Right lobe of liver (tissue), 6 donors: ENCODE results near the gene ATP1A1. TPM values are rescaled to one million over a fixed set of nuclear protein-coding genes. Genes with fewer than 3 reads are reported as not detected.

Experiments
- ATAC-seq, 4 donors: fragments of 200-7000 bp; cut with Tn5 transposase; one replicate each; pipeline ENCODE4 v1.9.1; 2020; ENCODE audit warnings: mild to moderate bottlenecking in 4 of 4, moderate library complexity in 4 of 4
- DNase-seq, 3 donors: peaks; one replicate each; pipeline ENCODE4 v3.0.0-alpha.2; 2020
- H3K27ac ChIP-seq, 3 donors: fragments of 200-600 bp; one replicate each; pipeline ENCODE4 v1.8.0; 2022
- H3K27me3 ChIP-seq, 2 donors: fragments of 200-600 bp; one replicate each; pipeline ENCODE4 v1.8.0; 2022
- H3K36me3 ChIP-seq, 4 donors: fragments of 200-600 bp; sonication (generic) in 1 of 4; one replicate each; pipeline versions ENCODE4 v1.5.1 to v1.8.0; 2017 to 2022; ENCODE audit warnings: control low read depth in 1 of 4
- H3K4me1 ChIP-seq, 4 donors: fragments of 200-600 bp; sonication (generic) in 1 of 4; one replicate each; pipeline versions ENCODE4 v1.5.1 to v1.8.0; 2017 to 2022; ENCODE audit warnings: control low read depth in 1 of 4
- H3K4me3 ChIP-seq, 3 donors: fragments of 200-600 bp; one replicate each; pipeline ENCODE4 v1.8.0; 2022
- H3K9me3 ChIP-seq, 4 donors: fragments of 200-600 bp; sonication (generic) in 1 of 4; one replicate each; pipeline versions ENCODE4 v1.5.1 to v1.8.0; 2017 to 2022; ENCODE audit warnings: control low read depth in 1 of 4
- CTCF ChIP-seq, 4 donors: fragments of 200-600 bp in 3 of 4; fragments of 450-650 bp in 1 of 4; IDR thresholded peaks; one replicate each; pipeline versions ENCODE4 v1.5.1 to v1.8.0; 2016 to 2022; ENCODE audit warnings: antibody characterized with exemption in 4 of 4, mild to moderate bottlenecking in 2 of 4
- POLR2A ChIP-seq: fragments of 450-650 bp; IDR thresholded peaks from one replicate; pipeline ENCODE4 v1.6.1; 2017; ENCODE audit warnings: antibody characterized with exemption, mild to moderate bottlenecking
- WGBS: methylation state at CpG from one replicate; pipeline ENCODE4 v1.1.6; 2018; ENCODE audit warnings: low coverage, low lambda C conversion rate; ENCODE audit not compliant: insufficient coverage; ENCODE audit errors: missing lambda C conversion rate; 5-methylcytosine and 5-hydroxymethylcytosine counted together
- intact Hi-C, 2 donors: fragments of 100-400 bp; cut with DNase I; formaldehyde crosslinking; loops; one replicate each; pipeline versions ENCODE4 v1.11.2 to v1.14.1; 2022
- total RNA-seq, 6 experiments: library from RNA; depleted of rRNA in 2 of 6; stranded (reverse); fragments of >200 nt in 2 of 6; fragmentation: NEBNext Ultra II Directional in 3 of 6; extraction: Animal tissue kit (Norgen Biotek cat#: 25700) in 3 of 6; gene quantifications; one replicate each; pipeline versions ENCODE4 v1.1.0 to v1.2.4, GENCODE V29; 2016 to 2023
- donor health status: DM: no; HTN: yes; CAD: no.
- donor health status: DM: no; HTN: no; CAD: no.
- donor health status: DM: no; HTN: no; CAD: no.
- donor health status: DM: no; HTN: yes; CAD: no.
- donor health status: DM: no; HTN: yes; CAD: no.

ATP1A1 gene
- total RNA-seq, 6 experiments from 2014 or later: 83.6 to 153 (median 121) TPM

- peaks cover 0 to 71% (median 34%) of the 10 kb centered on the region in 4 donors for H3K4me1 ChIP-seq
- H3K27me3 ChIP-seq: no peaks in the 10 kb centered on the region
- TF ChIP-seq POLR2A: no peak
- no peak for TF ChIP-seq CTCF (IDR thresholded peaks at IDR 0.05)
- H3K4me3 ChIP-seq: no peak overlapping the region
- DNase-seq (peak in 1 of 3 donors; percentile 62), ATAC-seq (peak in 3 of 4 donors; percentile 41 to 48 (median 45))
- no peaks in the 10 kb centered on the region for H3K36me3 ChIP-seq
- 40% methylated on average over 1 of the region's 2 CpGs for WGBS
- H3K9me3 ChIP-seq: no peaks in the 10 kb centered on the region
- H3K27ac ChIP-seq: peak overlapping the region; percentile 32 to 69 (median 62)
- intact Hi-C loops: no loop called here
Measured at GRCh38 chr1:116379057-116379630, 6.1 kb downstream of the ATP1A1 start.

DNA sequence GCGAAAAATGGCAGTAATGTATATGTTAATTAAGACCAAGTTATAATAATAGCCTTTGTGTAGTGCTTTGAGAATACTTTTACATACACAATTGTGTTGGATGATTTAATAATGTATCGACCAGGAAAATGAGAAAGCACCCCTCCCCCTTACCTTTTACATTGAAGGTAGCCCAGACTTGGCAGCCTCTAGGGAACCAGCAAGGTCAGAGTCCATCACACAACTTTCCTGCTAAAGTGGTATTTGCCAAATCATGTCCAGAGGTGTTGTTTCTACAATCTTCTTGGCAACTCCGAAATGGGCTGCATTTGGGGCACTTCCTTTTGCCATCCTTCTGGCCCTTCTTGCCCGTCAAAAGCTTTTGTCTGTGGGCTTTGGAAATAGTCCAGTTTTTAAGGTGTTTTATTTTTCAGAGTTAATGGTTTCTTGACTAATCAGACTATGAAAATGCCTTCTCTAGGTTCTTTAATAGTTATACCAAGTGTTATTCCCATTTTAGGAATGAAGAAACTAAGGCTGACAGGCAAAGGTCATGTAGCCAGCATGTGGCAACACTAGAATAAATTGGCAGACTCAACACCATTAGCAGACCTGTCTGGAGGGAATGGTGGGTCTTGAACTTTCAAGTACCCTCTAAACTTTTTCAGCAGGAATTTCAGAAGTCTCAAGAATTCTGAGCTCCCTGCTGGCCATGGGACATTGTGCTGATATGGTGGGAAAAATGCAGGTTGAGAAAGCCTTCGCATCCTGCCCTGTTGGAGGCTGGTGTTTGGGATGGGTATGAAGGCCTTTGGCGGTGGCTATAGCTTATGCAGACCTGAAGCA, 6.8 kb downstream of the ATP1A1 start:
- peaks cover 0 to 5% (median 0%) of the 10 kb centered on the region in 4 donors for H3K36me3 ChIP-seq
- TF ChIP-seq CTCF (IDR thresholded peaks at IDR 0.05): no peak
- TF ChIP-seq POLR2A: no peak
- intact Hi-C loops: no loop called here
- 55% methylated on average over 6 of the region's 6 CpGs for WGBS
- peak in 2 of 3 donors; percentile 38 to 79 for DNase-seq
- no peak overlapping the region for H3K4me3 ChIP-seq
- peak; percentile 41 to 77 (median 70) for ATAC-seq
- peaks cover 0 to 63% (median 31%) of the 10 kb centered on the region in 4 donors for H3K4me1 ChIP-seq
- no peaks in the 10 kb centered on the region for H3K27me3 ChIP-seq
- no peaks in the 10 kb centered on the region for H3K9me3 ChIP-seq
- peak overlapping the region; percentile 12 to 69 (median 62) for H3K27ac ChIP-seq

DNA sequence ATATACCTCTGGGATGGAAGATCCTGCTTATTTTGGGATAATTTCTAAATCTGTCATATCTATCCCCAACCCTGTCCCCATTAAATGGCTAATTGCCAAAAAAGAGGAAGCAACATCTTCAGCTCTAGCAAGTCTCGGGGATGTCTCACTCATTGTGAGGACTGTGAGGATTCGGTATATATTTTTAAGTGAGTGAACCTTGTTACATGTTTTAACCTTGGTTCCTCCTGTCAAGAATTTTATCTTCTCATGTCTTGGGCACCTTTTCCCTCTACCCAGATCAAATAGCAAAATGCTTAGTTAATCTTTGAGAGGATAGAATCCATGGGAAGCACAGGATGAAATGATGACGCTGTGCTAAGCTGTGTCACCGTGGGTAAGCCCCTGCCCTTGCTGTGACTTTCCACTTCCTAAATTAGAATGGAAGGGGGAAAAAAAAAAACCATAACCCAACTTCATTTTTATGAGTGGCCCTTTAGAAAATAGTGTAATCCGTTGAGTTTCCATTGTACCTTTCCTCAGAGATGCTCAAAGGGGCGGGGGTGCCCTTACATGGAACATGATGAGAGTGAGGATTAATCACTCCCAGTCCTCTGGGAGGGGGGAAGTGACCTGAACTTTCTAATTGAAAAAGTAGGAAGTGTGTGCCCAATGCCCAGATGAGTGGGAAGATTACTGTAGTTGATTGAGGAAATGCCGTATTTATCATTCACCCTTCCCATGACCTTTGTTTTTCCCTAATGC, 7.6 kb downstream of the ATP1A1 start:
- Histone ChIP-seq H3K9me3 (no peaks in the 10 kb centered on the region), H3K4me1 (peaks cover 0 to 56% (median 27%) of the 10 kb centered on the region in 4 donors), H3K27me3 (no peaks in the 10 kb centered on the region), H3K27ac (peak overlapping the region in 1 of 3 donors; percentile 69), H3K36me3 (peaks cover 0 to 10% (median 0%) of the 10 kb centered on the region in 4 donors), H3K4me3 (no peak overlapping the region)
- intact Hi-C loops: no loop called here
- WGBS: 61% methylated on average over 7 of the region's 7 CpGs
- ATAC-seq (no peak), DNase-seq (no peak)
- TF ChIP-seq CTCF (IDR thresholded peaks at IDR 0.05) (no peak), POLR2A (no peak)

DNA sequence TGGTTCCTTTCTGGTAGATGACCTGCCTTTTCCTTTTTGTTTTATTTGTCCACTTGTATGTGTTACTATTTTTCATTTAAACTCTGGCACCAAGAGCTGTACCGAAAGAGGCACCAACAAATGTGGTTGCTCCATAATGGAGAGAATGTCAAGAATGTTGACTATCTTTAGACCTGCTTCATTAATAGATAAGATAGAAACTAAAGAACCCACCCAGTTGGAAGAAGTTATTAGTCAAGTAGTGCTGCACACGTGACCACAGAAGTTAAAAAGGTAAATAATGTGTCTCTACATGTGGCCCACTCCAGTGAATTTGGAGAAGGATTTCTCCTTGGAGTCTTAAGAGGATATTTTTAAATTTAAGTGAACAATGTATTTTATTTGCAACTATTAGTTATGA, 9.3 kb downstream of the ATP1A1 start:
- DNase-seq (no peak), ATAC-seq (no peak)
- no peak for TF ChIP-seq POLR2A
- no peak for TF ChIP-seq CTCF (IDR thresholded peaks at IDR 0.05)
- H3K36me3 ChIP-seq: peaks cover 0 to 17% (median 0%) of the 10 kb centered on the region in 4 donors
- H3K4me3 ChIP-seq: no peak overlapping the region
- H3K9me3 ChIP-seq: no peaks in the 10 kb centered on the region
- intact Hi-C loops: no loop called here
- no peaks in the 10 kb centered on the region for H3K27me3 ChIP-seq
- no peak overlapping the region for H3K27ac ChIP-seq
- WGBS: 61% methylated on average over 2 of the region's 2 CpGs
- H3K4me1 ChIP-seq: peaks cover 0 to 45% (median 20%) of the 10 kb centered on the region in 4 donors
